ENCODE measurements around the gene UBE3B.

The UBE3B gene

GRCh38 chr12:109573914-109574244 is 96.4 kb downstream of the UBE3B start:
- DNase-seq (ENCODE audit: low spot score): no peak

- no peak for DNase-seq (ENCODE audit: low spot score)
Observed at GRCh38 chr12:109575683-109576082, 98.2 kb downstream of the UBE3B start.

- DNase-seq (ENCODE audit: low spot score): no peak
Observed at GRCh38 chr12:109577311-109577710, 99.9 kb downstream of the UBE3B start.

- DNase-seq (ENCODE audit: low spot score): no peak
Observed at GRCh38 chr12:109578330-109578927, 101.0 kb downstream of the UBE3B start.

GRCh38 chr12:109579639-109580038 is 102.2 kb downstream of the UBE3B start:
- DNase-seq (ENCODE audit: low spot score): no peak

- no peak for DNase-seq (ENCODE audit: low spot score)
Observed at GRCh38 chr12:109580272-109580671, 102.8 kb downstream of the UBE3B start.

- no peak for DNase-seq (ENCODE audit: low spot score)
Observed at GRCh38 chr12:109580684-109581333, 103.4 kb downstream of the UBE3B start.

GRCh38 chr12:109581334-109581691 is 103.9 kb downstream of the UBE3B start:
- no peak for DNase-seq (ENCODE audit: low spot score)

GRCh38 chr12:109581856-109582255 is 104.4 kb downstream of the UBE3B start:
- DNase-seq (ENCODE audit: low spot score): no peak

GRCh38 chr12:109582636-109583035 is 105.2 kb downstream of the UBE3B start:
- DNase-seq (ENCODE audit: low spot score): no peak

GRCh38 chr12:109583733-109584132 is 106.3 kb downstream of the UBE3B start:
- DNase-seq (ENCODE audit: low spot score): no peak
